Measurements from ENCODE around the gene RNF145.
"Not testable (repeated sequence)": the region's sequence is repeated elsewhere in the genome, so short reads cannot be mapped to it uniquely, and the experiment has no call there.

Gene RNF145, protein sequence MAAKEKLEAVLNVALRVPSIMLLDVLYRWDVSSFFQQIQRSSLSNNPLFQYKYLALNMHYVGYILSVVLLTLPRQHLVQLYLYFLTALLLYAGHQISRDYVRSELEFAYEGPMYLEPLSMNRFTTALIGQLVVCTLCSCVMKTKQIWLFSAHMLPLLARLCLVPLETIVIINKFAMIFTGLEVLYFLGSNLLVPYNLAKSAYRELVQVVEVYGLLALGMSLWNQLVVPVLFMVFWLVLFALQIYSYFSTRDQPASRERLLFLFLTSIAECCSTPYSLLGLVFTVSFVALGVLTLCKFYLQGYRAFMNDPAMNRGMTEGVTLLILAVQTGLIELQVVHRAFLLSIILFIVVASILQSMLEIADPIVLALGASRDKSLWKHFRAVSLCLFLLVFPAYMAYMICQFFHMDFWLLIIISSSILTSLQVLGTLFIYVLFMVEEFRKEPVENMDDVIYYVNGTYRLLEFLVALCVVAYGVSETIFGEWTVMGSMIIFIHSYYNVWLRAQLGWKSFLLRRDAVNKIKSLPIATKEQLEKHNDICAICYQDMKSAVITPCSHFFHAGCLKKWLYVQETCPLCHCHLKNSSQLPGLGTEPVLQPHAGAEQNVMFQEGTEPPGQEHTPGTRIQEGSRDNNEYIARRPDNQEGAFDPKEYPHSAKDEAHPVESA

DNA sequence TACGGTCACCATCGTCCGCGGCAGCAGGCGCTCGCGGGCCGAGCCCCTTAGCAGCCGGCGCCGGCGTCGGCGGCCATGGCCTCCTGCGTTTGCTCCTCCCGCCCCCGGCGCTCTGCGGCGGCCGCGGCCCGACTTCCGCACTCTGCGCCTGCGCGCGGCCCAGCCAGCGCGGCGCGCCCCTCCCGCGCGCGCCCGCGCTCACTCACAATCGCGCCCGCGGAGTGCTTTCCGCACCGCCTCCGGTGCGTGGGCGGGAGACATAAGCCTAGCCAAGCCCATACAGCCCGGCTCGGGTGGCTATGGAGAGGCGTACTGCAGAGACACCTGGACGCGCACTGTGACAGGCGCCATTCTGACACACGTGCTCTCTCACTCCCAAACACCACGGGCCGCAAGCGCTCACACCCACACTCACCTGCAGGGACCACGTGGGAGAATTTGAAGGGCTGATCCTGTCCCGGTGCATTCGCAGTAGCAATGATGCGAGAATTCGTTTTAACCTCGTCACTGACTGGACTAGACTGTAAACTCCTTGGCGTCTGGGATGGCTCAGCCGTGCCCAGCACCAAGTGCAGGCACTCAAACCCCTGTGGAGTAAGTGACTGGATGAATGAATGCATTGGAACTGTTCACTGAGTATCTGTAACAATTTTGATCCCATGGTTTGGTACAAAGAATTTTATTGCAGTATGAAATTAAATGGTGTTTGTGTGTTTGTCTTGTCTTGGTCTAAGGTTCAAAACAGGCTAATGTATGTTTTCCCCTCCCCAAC lies at the start of gene RNF145:
TSS of gene RNF145 (minus strand) at position 116 of the 772 bp plus-strand sequence. CDS start 5,936 bp downstream, outside the sequence.
- DNase-seq (ENCODE audit: low spot score): peak; percentile 94

DNA sequence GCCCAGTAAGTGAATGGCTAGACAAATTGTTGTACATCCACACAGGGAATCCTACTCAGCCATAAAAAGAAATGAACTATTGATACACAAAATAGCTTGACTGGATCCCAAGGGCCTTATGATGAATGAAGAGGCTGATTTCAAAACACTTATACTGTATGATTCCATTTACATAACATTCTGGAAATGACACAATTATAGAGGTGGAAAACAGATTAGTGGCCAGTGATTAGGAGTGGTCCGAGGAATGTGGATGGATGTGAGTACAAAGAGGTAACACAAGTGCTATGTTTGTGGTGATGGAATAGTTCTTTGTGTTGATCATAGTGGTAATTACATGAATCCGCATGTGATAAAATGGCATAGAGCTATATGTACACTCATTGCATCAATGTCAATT lies 49.0 kb upstream of the RNF145 start:
- no peak for DNase-seq (ENCODE audit: low spot score)

DNA sequence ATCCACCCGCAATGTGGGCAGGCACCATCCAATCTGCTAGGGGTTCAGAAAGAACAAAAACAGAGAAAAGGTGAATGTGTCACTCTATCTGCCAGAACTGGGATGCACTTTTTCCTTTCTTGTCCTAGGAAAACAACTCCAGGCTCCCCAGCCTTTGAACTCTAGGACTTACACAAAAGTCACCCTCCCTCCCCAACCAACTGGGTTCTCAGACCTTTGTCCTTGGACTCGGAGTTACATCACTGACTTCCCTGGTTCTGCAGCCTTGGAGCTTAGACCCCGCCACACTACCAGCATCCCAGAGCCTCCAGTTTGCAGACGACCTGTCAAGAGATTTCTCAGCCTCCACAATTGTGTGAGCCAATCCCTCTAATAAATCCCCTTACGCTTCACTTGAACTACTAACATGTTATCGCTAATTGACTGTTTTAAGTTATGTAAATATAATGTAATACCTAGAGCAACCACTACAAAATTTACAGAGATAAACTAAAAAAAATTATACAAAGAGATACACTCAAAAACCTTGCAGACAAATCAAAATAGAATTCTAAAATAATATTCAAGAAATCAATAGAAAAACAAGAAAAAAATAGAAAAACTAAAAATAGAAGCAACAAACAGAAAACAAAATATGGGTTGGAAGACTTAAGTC lies 48.4 kb upstream of the RNF145 start:
- no peak for DNase-seq (ENCODE audit: low spot score)

DNA sequence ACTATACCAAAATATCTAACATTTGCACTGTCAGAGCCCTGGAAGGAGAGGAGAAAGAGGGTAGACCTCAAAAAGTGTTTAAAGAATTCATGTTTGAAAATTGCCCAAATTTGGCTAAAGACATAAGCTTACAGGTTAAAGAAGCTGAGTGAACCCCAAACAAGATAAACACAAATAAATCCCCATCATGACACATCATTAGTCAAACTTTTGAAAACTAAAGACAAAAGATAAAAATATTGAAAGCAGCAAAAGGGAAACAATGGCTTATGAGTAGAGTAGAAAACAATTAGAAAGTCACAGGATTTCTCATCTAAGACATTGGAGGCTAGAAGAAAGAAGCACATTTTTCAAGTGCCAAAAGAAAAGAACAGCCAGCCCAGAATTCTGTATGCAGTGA lies 47.7 kb upstream of the RNF145 start:
- DNase-seq (ENCODE audit: low spot score): no peak

DNA sequence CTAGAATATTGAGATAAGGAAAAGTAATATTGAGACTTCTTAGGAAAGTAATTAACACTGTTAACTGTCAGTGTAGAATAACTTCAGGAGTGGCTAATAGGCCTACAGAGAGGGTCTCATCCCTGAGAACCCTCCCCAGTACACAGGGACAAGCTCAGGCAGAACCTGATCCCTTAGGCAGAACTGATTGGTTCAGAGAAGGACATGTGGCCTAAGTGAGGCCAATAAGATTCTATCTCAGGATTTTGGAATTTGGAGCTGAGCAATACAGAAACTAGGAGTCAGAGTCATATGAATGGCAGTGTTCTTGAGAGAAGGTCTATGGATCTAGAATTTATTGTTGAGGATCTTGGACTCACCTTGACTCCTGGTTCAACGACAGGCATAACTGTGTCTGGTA lies 42.8 kb upstream of the RNF145 start:
- no peak for DNase-seq (ENCODE audit: low spot score)

DNA sequence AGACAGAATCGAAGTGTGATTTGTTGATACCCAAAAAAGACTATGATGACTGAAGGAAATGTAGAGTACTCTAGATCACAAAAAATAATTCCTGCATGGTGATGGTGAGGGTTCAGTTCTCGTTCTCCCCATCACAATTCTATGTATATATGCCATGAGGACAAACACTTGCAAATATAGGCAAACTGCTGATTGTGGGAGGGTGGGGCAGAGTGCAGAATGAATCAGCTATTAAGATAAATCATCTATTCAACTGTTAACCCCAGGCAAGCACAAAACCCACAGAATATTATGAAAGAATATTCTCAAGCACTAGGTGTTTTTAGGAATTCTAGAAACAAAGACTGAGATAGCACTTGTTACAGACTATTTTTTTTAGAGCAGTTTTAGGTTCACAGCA lies 39.8 kb upstream of the RNF145 start:
- DNase-seq (ENCODE audit: low spot score): no peak

DNA sequence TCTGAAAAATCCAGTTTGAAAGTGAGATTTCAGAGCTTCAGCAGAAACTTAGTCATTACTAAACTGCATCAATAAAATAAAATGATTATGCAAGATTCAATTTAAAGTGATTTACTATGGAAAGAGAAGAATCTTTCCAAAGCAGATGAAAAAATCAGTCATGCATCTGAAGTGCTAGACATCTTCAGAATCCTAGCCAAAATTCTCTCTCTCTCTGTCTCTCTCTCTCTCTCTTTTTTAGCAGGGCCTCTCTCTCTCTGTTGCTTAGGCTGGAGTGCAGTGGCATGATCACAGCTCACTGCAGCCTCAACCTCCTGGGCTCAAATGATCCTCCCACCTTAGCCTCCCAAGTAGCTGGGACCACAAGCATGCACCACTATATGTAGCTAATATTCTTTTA lies 35.5 kb upstream of the RNF145 start:
- DNase-seq (ENCODE audit: low spot score): no peak

DNA sequence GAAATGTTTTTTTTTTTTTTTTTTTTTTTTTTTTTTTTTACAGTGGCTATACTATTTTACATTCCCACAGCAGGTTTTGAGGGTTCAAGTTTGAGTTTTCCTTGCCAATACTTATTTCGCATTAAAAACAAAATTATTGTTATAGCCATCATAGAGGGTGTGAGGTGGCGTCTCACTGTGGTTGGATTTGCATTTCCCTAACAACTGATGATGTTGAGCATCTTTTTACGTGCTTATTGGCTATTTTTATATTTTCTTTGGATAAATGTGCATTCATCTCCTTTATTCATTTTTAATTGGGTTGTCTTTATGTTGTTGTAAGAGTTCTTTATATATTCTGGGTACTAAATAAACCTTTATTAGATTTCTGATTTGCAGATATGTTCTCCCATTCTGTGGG lies 34.8 kb upstream of the RNF145 start:
- no peak for DNase-seq (ENCODE audit: low spot score)

DNA sequence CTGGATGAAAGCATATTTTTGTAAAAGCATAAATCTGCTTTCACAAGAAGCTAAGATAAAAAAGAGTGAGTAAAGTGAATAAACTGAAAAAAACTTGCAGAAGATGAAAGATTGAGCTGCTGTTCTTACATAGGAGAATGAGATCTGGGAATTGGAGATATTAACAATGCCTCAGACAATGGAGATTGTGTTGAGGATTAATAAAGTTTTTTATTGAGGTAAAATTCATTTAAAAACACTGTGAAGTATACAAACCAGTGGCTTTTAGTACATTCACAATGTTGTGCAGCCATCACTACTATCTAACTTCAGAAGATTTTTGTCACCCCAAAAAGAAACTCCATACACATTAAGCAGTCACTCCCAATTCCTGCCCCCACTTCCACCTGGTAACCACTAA lies 34.0 kb upstream of the RNF145 start:
- no peak for DNase-seq (ENCODE audit: low spot score)

DNA sequence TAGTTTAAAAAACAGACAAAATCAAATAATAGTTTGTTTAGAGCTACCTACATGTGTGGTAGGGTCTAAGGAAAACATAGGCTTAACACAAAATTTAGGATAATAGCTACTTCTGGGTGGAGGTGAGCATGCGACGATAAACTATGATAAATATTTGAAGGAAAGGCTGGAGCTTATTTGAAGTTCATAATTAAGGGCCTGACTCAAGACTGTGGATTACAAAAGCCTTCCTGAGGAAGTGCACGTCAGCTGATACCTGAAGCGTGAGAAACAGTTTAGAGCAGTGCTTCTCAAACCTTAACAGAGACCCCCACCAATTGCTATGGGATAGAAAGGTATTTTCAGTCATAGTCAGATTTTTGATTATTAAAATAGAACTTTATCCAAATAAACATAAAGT lies 33.3 kb upstream of the RNF145 start:
- no peak for DNase-seq (ENCODE audit: low spot score)

DNA sequence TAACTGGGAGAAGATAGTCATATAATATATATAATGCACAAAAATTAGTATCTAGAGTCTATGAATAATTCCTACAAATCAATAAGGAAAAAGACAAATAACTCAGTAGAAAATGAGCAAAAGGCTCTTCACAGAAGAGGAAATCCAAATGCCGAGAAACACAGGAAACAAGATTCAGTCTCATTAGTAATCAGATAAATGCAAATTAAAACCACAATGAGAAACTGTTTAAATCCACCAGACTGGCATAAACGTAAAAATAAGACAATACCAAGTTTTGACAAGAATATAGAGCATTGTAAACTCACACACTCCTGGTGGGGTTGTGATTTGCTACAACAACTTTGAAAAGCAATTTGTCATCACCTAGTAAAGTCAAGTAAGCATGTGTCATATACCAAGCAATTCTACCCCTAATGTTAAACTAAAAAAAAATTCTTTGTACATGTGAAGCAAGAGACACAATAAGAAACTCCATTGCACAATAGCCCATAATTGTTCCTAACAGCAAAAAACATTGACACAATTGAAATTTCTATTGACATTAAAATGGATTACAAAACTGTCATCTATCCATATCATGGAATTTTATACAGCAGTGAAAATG lies 32.7 kb upstream of the RNF145 start:
- no peak for DNase-seq (ENCODE audit: low spot score)

DNA sequence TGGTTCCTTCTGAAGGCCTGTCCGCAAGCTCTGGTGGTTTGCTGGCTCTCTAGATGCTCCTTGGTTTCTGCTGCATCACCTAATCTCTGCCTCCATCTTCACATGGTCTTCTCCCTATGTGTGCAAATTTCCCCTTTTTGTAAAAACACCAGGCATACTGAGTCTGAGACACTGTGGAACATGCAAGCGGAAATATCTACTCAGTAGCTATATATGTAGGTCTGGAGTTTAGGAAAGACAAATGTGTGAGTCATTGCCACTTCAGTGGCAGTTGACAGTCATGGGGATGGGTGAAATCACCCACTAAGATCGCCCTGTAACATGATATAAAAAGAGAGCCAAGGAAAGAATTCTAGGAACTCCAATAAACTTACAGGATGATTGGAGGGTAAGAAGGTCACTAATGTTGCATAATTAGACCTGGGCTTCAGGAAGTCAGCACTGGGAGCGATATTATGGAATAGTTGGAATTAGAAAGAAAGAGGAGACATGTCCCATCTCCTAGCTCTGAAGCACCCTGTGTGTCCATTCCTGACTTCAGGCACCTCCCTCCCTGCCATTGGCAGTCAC lies 31.0 kb upstream of the RNF145 start:
- peak; percentile 8 for DNase-seq (ENCODE audit: low spot score)

DNA sequence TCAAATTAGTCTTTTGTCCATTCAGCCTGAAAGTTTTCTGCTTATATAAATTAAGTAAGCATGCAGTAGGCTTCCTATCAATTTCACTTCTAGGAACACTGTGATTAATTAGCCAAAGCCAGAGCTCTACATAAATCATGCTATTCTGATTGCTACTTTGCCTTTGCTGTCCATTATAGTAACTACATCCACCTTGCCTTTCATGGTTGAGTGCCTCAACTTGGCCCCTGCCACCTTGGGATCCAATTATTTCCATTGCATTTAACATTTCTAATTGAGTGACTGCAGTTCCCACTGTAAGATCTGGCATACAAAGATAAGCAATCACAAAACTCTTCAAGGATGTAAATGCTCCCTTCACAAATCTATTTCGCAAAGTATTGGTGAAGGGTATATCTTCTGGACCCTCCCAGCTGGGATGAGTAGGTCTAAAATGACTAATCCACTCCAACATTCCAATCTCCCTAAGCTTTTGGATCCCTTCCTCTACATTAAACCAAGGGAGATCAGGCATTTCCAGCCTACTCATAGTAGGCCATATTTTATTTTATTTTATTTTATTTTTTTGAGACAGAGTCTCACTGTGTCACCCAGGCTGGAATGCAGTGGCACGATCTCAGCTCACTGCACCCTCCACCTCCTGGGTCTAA lies 26.6 kb upstream of the RNF145 start:
- DNase-seq (ENCODE audit: low spot score): not testable (repeated sequence)

DNA sequence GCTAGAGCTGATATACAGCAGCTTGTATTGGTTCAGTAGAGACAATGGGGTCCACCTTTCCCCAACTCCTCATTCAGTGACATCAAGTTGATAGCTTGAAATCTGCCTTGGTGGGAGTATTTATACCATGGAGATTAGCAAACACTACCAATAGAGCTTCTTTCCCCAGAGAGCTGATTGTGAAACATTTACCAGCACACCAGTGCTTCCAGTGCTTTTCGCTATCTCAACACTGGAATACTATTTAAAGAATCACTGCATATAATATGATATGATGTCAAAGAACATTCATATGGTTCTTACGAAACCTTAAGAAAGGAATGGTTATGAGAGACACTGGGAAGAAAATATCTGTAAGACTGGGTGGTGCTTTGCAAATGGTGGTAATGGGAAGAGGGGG lies 21.8 kb upstream of the RNF145 start:
- DNase-seq (ENCODE audit: low spot score): no peak

DNA sequence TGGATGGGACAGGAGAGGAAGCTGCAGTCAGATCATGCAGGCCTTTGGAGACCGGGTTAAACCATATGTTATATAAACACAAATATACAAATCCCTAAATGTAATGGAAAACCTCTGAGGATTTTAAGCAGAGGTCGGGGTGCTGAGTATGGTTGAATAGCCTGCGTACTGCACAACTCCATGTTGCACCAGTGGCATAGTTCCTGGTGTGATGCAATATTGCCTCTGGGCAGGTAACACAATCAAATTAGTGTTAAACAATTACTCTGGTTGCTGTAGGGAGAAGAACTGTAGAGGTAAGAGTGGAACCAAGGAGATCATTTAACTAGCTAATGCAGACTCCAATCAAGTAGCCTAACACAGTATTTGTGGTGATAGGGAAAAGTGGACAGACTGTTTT lies 21.3 kb upstream of the RNF145 start:
- no peak for DNase-seq (ENCODE audit: low spot score)

DNA sequence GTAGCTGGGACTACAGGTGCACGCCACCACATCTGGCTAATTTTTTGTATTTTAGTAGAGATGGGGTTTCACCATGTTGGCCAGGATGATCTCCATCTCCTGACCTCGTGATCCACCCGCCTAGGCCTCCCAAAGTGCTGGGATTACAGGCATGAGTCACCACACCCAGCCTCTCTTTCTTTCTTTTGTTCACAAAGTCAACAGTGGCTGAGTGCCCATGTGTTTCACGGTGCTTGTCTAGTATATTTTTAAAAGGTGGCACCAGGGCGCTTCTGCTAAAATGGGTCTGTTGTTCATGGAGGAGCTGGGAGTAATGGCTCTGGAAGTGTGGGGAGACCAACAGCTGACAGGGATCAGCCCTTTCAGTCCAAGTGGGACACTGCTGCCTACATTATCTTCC lies 18.7 kb upstream of the RNF145 start:
- DNase-seq (ENCODE audit: low spot score): not testable (repeated sequence)

DNA sequence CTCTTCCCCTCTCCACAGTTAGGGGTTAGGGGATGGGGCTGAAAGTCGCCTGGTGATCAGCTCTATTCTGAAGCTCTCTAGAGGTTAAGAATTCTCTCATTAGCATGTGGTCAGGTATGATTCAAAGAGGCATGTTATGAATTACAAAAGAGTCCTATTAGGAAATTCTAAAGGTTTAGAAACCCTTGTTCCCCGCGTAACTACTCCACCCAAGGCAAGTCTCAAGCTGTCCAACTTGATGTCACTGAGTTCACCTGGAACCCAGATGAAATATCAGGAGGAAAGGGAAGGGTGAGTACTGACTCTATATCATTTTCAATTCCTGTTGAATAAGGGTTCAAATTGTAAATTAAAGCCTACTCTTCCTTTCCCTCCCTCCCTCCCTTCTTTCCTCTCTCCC lies 18.1 kb upstream of the RNF145 start:
- DNase-seq (ENCODE audit: low spot score): no peak

DNA sequence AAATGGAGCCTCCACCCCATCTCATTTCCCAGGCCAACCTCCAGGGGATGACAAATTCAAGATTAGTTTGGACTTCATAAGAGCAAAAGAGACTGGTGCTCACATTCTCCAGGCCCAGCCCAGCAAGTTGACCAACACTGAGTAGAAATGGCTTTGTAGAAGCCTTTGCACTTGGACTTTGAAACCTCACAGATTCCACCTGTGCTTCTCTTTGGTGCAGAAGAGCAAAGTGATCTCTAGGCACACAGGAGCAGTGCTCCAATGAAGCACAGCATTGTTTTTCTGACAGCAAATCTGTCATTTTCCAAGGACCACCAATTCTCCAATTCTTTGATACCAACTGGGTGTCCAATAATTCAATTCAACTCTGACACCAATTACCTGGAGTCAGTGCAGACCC lies 17.1 kb upstream of the RNF145 start:
- DNase-seq (ENCODE audit: low spot score): no peak

DNA sequence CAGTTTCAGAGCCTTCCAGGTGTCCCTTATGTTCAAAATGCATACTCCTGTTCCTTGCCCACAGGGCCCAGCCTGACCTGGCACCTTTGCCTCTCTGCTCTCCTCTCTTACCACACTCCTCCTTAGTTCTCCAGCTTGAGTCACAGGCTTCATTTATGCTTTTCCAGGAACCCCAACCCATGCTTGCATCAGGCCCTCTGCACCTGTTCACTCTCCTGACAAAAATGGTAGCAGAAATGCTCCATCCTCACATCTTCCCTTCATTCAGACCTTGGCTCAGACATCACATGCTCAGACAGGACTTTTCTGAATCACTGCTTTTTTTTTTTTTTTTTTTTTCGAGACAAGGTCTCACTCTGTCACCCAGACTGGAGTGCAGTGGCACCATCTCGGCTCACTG lies 15.1 kb upstream of the RNF145 start:
- no peak for DNase-seq (ENCODE audit: low spot score)

DNA sequence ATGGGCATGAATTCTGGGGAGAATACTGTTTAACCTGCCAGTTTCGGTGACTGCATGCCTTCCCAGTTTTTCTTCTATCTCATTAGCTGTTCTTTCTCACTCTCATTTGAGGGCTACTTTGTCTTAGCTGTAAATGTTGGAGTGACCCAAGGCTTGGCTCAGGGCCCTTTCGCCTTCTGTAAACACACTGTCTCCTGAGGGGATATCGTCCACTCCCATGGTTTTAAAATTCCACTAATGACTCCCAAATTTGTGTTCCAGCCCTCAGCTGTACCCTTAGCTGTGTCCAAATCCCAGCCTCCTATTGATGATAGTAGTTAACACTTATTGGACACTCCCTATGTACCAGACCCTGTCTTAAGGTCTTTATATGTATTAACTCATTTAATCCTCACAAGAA lies 14.1 kb upstream of the RNF145 start:
- DNase-seq (ENCODE audit: low spot score): no peak

DNA sequence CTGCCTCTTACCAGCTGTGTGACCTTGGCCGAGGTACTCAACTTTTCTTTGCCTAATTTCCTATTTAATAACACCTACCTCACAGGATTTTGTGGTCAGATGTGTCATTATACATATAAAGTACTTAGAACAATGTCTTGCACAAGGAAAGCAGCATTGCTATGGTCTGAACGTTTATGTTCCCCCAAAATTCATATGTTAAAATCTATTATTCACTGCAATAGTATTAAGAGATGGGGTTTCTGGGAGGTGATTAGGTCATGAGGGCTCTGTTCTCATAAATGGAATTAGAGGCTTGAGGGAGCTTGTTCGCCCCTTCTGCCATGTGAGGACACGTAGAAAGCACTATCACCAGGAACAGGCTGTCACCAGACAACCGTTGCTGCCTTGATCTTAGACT lies 10.9 kb upstream of the RNF145 start:
- DNase-seq (ENCODE audit: low spot score): no peak
